ENCODE data around the gene TCF3.

Gene TCF3

DNA sequence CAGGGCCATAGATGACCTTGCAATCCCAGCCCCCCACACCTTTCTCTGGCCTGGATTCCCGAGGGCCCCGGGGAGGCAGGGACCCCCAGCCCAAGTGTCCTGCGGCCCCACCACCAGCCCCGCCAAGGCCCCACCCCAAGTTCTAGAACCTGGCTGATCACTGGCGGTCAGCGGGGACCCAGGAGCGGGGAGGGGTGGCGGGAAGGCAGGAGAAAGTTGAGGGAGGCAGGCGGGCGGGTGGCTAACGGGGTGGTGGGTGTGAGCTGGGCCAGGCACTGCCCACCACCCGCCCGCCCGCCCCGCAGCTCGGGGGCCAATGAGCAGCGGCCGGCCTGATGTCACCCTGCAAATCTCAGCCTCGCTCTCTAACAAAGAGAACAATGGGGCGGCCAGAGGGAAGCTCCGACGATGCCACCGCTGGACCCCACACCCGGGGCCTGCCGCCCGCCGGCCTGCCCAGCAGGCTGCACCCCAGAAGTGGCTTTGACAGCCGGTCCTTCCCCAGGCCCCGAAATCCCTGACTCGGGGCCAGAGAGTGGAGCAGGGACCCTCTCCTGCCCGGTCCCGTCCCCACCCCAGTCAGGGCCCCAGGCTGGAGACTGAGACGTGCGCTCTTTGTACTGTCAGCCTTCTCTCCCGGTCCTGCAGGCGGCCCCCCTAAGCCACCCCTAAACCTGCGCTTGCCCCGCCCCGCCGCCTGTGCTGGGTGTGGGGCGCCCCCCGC, 85.9 kb downstream of the TCF3 start:
- no peak for DNase-seq (ENCODE audit: low read depth in 2 of 2)

DNA sequence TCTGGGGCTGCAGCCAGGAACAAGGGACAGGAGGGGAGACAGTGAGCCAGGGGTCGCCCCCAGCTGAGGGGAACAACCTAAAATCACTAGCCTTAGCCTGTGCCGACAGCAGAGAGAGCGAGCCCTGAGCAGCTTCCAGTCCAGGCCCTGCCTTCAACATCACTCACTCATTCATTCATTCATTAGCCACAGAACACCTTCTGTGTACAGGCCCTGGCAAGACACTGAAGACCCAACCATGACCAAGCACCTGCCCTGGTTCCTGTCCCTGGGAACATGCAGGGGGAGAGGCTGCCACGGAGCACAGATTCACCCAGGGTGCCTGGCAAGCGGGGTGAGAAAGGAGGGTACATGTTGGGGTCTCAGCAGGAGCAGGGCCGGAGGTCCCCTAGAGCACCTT, 89.2 kb downstream of the TCF3 start:
- no peak for DNase-seq (ENCODE audit: low read depth in 2 of 2)

DNA sequence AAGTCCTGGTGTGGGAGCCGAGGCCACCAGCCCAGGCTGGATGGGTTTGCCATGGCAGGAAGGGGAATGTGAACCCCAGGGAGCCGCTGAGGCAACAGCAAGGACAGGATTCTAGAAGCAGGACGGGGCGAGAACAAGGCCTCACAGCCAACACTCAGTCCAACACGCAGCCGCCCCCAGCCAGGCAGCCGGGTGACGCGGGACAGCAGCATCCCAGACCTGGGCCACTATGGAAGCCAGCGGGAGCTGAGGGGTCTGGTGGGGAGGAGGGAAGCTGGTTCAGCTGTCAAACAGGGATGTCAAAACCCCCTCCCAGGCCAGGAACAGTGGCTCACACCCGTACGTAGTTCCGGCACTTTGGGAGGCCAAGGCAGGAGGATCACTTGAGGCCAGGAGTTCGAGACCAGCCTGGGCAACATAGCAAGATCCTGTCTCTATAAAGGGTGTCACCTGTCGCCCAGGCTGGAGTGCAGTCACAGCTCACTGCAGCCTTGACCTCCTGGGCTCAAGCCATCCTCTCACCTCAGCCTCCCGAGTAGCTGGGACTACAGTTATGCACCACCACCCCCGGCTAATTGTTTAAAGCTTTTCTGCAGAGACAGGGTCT, 91.1 kb downstream of the TCF3 start:
- no peak for DNase-seq (ENCODE audit: low read depth in 2 of 2)

DNA sequence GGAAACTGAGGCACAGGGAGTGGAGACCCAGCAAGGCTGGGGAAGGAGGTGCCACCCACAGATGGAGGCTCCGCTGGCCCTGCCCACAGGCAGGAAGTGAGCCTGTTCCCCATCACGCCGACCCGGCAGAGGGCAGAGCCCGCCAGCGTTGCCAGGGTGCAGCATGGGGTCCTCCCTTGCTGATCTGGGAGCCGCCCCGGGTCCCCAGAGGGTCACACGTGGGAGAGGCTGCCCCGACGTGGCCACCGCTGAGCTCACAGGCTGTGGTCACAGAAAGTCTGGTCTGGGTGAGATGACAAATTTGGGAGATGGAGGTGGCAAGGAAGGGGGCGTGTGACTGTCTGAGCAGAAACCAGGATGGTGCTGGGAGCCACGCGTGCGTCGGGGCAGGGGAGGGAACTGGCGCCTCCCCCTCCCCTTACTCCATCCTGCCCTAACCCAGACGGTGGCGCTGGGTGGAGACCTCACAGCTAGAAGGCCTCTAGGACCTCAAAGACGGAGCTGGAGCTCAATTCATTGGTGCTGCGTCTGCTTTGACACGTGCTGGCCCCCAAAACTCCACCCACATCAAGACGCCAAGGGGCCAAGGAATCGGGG, 92.0 kb downstream of the TCF3 start:
- DNase-seq (ENCODE audit: low read depth in 2 of 2): no peak

Data from activated CD8-positive, alpha-beta memory T cell treated with anti-CD3 and anti-CD28 coated beads for 4 hours (primary cell).